GM18505 (cell line): ENCODE measurements around the gene PTPRM.

Experiments used
- ATAC-seq: cut with Tn5 transposase; IDR thresholded peaks from one replicate; pipeline ENCODE4 v1.9.1; 2021; ENCODE audit not compliant: unreplicated experiment
- POLR2A ChIP-seq: IDR thresholded peaks from 4 replicates; pipeline ENCODE4 v1.6.1; 2011; ENCODE audit warnings: borderline replicate concordance; ENCODE audit not compliant: insufficient read depth, insufficient read length; ENCODE audit errors: extremely low read depth

Gene PTPRM

GRCh38 chr18:8400825-8401224 lies 833.7 kb downstream of the PTPRM start:
- ATAC-seq: no peak
- TF ChIP-seq POLR2A: no peak

DNA sequence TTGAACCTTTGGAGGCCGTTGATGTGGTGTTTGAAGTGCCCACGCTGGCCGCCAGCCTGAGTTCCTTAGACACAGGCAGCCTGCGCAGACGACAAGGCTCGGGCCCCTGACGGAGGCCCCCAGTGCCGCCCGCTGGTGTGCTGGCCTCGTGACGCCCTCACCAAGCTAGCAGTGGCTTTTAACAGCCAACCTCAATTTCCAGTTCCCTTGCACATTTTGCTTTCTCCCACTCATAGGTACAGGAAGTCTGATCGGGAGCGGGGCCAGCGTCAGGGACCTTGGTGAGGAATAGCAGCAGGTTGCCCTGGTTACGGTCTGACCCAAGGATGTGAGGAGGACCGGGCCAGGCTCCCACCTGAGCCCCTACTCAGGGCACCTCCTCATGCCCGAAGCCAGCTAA lies 834.5 kb downstream of the PTPRM start:
- no peak for ATAC-seq

GRCh38 chr18:8402237-8402636 lies 835.1 kb downstream of the PTPRM start:
- ATAC-seq: no peak
- TF ChIP-seq POLR2A: no peak

More for the DNA sequence above, 834.5 kb downstream of the PTPRM start:
- no peak for TF ChIP-seq POLR2A

DNA sequence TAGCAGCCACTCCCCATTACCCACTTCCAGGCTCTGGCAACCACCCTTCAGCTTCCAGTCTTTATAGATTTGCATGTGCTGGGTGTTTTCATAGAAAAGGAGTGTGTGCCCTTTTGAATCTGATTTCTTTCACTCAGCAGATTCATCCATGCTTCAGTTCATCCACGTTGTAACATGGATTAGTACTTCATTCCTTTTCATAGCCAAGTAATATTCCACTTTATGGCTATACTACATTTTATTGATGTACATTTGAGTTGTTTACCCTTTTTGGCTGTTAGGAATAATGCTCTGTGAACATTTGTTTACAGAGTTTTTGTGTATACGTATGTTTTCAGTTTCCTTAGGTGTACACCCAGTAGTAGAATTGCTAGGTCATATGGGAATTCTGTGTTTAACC lies 836.6 kb downstream of the PTPRM start:
- no peak for ATAC-seq
- no peak for TF ChIP-seq POLR2A

- TF ChIP-seq POLR2A: no peak
- ATAC-seq: no peak
Measured at GRCh38 chr18:8406186-8406867, 839.2 kb downstream of the PTPRM start.

- no peak for TF ChIP-seq POLR2A
- ATAC-seq: no peak
Measured at GRCh38 chr18:8406868-8407250, 839.7 kb downstream of the PTPRM start.

GRCh38 chr18:8409151-8409550 lies 842.0 kb downstream of the PTPRM start:
- ATAC-seq: no peak
- TF ChIP-seq POLR2A: no peak

- no peak for ATAC-seq
- TF ChIP-seq POLR2A: no peak
Measured at GRCh38 chr18:8411492-8411891, 844.4 kb downstream of the PTPRM start.

DNA sequence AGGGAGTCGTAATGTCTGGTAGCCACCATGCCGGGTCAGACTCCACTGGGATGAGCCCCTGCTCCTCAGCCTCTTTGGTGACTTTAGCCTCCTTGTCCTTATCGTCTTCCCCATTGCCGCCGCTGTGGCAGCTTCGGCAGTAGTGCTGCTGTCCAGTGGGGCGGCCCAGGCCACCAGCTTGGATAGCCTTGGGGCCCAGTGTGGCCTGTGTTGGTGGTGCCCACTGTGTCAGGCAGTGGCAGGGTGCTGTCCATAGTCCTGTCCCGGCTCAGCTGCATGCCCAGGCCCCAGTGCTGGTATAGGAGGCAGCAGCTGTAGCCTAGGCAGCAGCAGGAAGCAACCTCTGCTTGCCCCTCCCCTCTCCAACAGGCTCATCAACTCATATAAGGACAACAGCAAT lies 845.0 kb downstream of the PTPRM start:
- TF ChIP-seq POLR2A: no peak
- no peak for ATAC-seq

DNA sequence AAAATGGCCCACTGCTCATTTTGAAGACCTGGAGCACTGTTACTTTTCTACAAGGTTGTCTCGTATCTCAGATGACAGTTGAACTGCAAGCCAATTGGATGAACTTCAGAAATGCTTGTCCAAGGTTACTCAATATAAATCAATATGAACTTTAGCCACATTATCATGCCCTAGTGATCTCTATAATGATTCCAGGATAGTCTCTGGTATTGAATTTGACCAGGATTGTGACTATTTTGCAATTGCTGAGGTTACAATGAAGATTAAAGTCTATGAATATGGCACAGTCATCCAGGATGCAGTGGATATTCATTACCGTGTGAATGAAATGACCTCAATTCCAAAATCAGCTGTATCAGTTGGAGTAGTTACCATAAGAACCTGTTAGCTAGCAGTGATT lies 846.1 kb downstream of the PTPRM start:
- no peak for TF ChIP-seq POLR2A
- no peak for ATAC-seq

- no peak for ATAC-seq
- TF ChIP-seq POLR2A: no peak
Measured at GRCh38 chr18:8413751-8414150, 846.6 kb downstream of the PTPRM start.

GRCh38 chr18:8416212-8417019 lies 849.3 kb downstream of the PTPRM start:
- no peak for ATAC-seq
- no peak for TF ChIP-seq POLR2A

DNA sequence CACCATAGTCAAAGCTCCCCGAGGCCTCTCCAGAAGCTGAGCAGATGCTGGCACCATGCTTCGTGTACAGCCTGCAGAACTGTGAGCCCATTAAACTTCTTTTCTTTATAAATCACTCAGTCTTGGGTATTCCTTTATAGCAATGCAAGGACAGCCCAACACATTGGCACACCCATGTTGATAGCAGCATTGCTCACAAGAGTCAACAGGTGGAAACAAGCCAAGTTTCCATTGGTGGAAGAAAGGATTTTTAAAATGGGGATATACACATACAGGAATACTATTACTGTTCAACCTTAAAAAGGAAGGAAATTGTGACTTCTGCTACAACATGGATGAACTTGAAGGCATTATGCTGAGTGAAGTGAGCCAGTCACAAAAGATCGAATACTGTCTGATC lies 855.3 kb downstream of the PTPRM start:
- no peak for TF ChIP-seq POLR2A
- ATAC-seq: no peak

DNA sequence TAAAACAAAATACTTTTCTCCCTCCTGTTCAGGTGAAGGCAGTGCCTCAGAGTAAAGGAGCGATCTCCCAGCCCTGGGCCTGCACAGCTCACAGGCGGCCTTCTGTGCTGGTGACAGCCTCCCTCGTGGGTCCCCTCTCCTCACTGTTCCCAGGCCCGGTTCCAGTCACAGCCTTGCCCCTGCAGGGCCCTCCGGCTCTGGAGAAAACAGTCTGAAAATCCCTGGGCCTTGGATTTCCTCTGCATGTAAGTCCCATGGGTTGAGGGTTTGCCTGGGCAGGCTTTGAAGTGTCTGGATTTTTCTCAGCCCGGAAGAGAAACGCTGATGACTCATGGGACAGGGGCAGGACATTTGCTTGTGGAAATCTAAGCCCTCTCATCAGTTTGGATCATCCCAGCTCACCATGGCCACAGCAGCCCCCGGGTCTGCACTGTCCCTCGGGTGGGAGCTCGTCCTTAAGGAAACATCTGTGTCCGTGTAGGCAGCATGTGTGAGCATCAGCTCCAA lies 856.0 kb downstream of the PTPRM start:
- TF ChIP-seq POLR2A: no peak

More for the DNA sequence above, 856.0 kb downstream of the PTPRM start:
- no peak for ATAC-seq
